PC-9 (cell line): ENCODE measurements around the gene DLGAP4.

ENCODE experiments used
- EZH2 ChIP-seq: fragments of 200-600 bp; sonication (generic); IDR thresholded peaks from 2 replicates; pipeline ENCODE4 v1.8.0; 2017; ENCODE audit warnings: antibody characterized with exemption, low read depth
- TF ChIP-seq, protein P1 (sequence below): fragments of 200-600 bp; sonication (generic); conservative IDR thresholded peaks from 2 replicates; pipeline ENCODE4 v1.6.1; 2017; ENCODE audit warnings: mixed run types, antibody characterized with exemption, mild to moderate bottlenecking, moderate library complexity

DNA sequence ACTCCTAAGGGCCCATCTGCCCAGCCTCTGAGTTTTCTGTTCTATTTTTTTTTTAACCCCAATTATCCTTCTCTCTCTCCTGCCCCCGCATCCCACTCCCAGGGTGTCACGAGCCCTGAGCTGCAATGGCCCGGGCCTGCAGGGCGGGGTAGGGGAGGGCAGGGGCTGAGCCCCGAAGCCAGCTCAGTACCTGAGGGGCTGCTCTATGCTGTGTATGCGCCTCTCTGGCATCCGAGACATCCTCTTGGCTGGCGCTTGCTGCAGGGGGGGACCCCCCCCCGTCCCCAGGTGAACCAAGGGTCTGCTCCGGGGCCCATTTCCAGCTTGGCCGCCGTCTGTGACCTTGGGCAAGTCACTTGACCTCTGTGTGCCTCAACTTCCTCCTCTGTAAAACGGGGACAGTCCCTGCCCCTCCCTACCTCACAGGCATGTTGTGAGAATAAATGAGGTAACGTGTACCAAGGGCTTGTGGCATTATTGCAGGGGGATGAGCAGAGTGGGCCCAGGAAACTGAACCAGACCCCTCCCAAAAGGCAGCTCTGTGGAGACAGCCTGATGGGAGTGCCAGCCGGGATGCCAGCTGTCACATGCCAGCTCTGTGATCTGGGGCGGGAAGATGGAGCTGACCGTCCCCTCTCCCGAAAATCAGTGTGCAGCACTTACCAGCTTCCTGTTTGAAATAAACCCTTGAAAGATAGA is 222.2 kb downstream of the DLGAP4 start:
- TF ChIP-seq, protein P1, sequence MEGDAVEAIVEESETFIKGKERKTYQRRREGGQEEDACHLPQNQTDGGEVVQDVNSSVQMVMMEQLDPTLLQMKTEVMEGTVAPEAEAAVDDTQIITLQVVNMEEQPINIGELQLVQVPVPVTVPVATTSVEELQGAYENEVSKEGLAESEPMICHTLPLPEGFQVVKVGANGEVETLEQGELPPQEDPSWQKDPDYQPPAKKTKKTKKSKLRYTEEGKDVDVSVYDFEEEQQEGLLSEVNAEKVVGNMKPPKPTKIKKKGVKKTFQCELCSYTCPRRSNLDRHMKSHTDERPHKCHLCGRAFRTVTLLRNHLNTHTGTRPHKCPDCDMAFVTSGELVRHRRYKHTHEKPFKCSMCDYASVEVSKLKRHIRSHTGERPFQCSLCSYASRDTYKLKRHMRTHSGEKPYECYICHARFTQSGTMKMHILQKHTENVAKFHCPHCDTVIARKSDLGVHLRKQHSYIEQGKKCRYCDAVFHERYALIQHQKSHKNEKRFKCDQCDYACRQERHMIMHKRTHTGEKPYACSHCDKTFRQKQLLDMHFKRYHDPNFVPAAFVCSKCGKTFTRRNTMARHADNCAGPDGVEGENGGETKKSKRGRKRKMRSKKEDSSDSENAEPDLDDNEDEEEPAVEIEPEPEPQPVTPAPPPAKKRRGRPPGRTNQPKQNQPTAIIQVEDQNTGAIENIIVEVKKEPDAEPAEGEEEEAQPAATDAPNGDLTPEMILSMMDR = no peak
- TF ChIP-seq EZH2 = no peak
